Measurements from ENCODE around the gene RPS8.

RPS8 gene

DNA sequence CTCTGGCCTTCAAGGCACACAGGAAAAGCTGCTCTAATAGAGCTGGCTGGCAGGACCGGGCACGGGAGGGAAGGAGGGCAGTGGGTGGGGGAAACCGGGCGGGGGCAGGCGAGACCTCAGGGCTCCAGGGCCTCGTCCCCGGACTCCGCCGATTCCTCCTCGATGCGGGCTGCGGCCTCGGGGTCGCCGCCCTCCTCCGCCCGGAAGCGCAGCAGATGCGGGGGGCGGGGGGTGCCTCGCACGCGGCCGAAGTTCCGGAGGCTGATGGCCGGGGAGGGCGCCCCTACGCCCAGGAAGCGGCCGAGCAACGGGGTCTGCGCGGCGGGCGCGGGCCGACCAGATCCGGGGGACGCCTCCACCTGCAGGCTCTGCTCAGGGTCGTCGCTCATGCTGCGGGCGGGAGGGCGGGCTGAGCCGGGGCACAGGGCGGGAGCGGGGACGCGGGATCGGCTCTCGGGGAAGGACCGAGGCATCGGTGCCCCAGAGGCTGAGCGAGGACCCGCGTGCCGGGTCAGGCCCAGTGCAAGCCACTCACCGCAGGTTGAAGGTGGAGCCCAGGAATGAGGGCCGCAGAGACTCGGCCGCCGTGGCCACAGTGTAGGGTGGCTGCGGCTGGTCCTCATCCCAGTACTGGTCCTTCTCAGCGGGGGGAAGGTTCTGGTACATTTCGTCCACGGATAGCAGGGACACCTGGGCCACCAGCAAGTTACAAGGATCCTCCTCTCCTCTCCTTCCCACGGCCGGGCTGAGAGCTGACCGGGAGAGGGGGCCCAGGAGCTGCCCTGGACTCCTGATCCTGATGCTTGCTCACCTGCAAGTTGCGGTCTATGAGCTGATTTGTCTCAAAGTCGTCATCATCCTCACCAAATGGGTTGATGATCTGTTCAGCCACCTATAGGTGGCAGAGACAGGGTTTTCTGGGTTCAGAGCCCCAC, 9.0 kb downstream of the RPS8 start:
- H3K36me3 ChIP-seq (ENCODE audit: low read length) = no peaks in the 10 kb centered on the region
- H4K20me1 ChIP-seq (ENCODE audit: low read depth, low read length) = no peaks in the 10 kb centered on the region
- no peaks in the 10 kb centered on the region for H3K9me3 ChIP-seq (ENCODE audit: insufficient read depth, low read length)
- peak overlapping the region; percentile 22 for H2AFZ ChIP-seq (ENCODE audit: low read depth, low read length, severe bottlenecking)
- H3K9ac ChIP-seq (ENCODE audit: low read length) = peak overlapping the region; percentile 50
- no peaks in the 10 kb centered on the region for H3K9me2 ChIP-seq (replicated peaks; ENCODE audit: insufficient read depth, low read length)
- H3K4me2 ChIP-seq (ENCODE audit: low read depth, low read length, poor library complexity, severe bottlenecking) = peak overlapping the region; percentile 64
- H3K27me3 ChIP-seq (ENCODE audit: low read length) = no peaks in the 10 kb centered on the region
- H3F3A ChIP-seq (ENCODE audit: insufficient read depth) = peaks cover 58% of the 10 kb centered on the region
- H3K4me3 ChIP-seq (ENCODE audit: insufficient read depth, low read length, poor library complexity, severe bottlenecking) = peak overlapping the region; percentile 29
- H3K27ac ChIP-seq (ENCODE audit: low read depth, low read length) = peak overlapping the region; percentile 58
- H3K79me2 ChIP-seq (ENCODE audit: insufficient read depth, low read length) = no peaks in the 10 kb centered on the region
- no peak for TF ChIP-seq CTCF (IDR thresholded peaks at IDR 0.05; ENCODE audit: insufficient read depth, low read length, poor library complexity, severe bottlenecking)

DNA sequence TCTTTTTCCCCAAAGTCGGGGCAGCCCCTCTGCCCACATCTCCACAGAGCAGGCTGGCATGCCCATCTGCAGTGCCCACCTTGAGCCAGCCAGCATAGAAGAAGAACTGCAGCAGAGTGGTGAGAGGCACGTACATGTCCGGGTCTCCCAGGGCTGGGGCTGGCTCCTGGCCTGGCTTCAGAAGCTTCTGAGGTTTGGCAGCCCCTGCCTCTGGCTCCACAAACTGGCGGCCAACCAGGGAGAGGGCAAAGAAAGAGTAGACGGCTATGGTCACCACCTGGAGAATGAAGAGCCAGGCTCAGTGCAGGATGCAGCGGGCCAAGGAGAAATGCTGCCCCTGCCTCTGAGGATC, 9.7 kb downstream of the RPS8 start:
- Histone ChIP-seq H3F3A (ENCODE audit: insufficient read depth) (peaks cover 58% of the 10 kb centered on the region), H3K27ac (ENCODE audit: low read depth, low read length) (0 out of 2 replicates have a peak overlapping the region, but pooled peaks have one; percentile 58), H3K9ac (ENCODE audit: low read length) (peak overlapping the region; percentile 50), H3K79me2 (ENCODE audit: insufficient read depth, low read length) (no peaks in the 10 kb centered on the region), H4K20me1 (ENCODE audit: low read depth, low read length) (no peaks in the 10 kb centered on the region), H3K9me2 (replicated peaks; ENCODE audit: insufficient read depth, low read length) (no peaks in the 10 kb centered on the region), H3K9me3 (ENCODE audit: insufficient read depth, low read length) (no peaks in the 10 kb centered on the region), H2AFZ (ENCODE audit: low read depth, low read length, severe bottlenecking) (no peak overlapping the region), H3K27me3 (ENCODE audit: low read length) (no peaks in the 10 kb centered on the region), H3K4me3 (ENCODE audit: insufficient read depth, low read length, poor library complexity, severe bottlenecking) (no peak overlapping the region), H3K4me2 (ENCODE audit: low read depth, low read length, poor library complexity, severe bottlenecking) (peak overlapping the region; percentile 64), H3K36me3 (ENCODE audit: low read length) (no peaks in the 10 kb centered on the region)
- TF ChIP-seq EZH2phosphoT487 (conservative IDR thresholded peaks at IDR 0.05; ENCODE audit: low read length) = no peak
- TF ChIP-seq CTCF (IDR thresholded peaks at IDR 0.05; ENCODE audit: insufficient read depth, low read length, poor library complexity, severe bottlenecking) = peak; percentile 10

DNA sequence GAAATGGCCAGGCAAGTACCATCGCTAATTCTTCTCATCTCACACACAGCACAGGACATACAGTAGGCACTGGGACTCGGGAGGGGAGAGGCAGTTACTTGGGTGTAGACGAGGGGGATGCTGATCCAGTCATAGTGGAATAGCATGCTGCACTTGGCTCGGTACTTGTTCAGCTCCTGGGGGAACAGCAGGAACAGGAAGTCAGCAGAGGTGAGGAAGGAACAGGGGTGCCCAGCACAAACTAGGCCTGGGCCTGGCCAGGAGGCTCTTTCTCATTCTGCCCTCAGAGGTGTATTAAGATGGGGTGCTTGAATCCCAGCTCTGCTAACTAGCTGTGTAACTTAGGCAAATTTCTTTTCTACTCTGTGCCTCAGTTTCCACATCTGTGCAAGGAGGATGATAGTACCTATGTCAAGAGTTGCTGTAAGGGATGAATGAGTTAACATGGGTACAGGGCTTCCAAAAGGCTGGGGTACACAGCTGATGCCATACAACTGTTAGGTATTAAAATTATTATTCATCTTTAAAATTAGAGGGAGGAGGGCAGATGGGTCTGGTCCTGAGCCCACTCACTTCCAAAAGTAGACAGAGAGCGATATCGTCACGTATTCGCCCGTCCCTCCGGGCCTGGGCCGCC, 10.3 kb downstream of the RPS8 start:
- Histone ChIP-seq H3F3A (ENCODE audit: insufficient read depth) (peaks cover 58% of the 10 kb centered on the region), H3K79me2 (ENCODE audit: insufficient read depth, low read length) (no peaks in the 10 kb centered on the region), H4K20me1 (ENCODE audit: low read depth, low read length) (no peaks in the 10 kb centered on the region), H3K9ac (ENCODE audit: low read length) (peak overlapping the region; percentile 50), H3K36me3 (ENCODE audit: low read length) (no peaks in the 10 kb centered on the region), H2AFZ (ENCODE audit: low read depth, low read length, severe bottlenecking) (peak overlapping the region; percentile 87), H3K27ac (ENCODE audit: low read depth, low read length) (no peak overlapping the region), H3K9me3 (ENCODE audit: insufficient read depth, low read length) (no peaks in the 10 kb centered on the region), H3K9me2 (replicated peaks; ENCODE audit: insufficient read depth, low read length) (no peaks in the 10 kb centered on the region), H3K4me3 (ENCODE audit: insufficient read depth, low read length, poor library complexity, severe bottlenecking) (peak overlapping the region; percentile 45), H3K4me2 (ENCODE audit: low read depth, low read length, poor library complexity, severe bottlenecking) (peak overlapping the region; percentile 64), H3K27me3 (ENCODE audit: low read length) (no peaks in the 10 kb centered on the region)
- TF ChIP-seq EZH2phosphoT487 (conservative IDR thresholded peaks at IDR 0.05; ENCODE audit: low read length) = no peak

All from SU-DHL-6 (cell line).